ENCODE measurements around the gene ADAMTS17. TPM values are rescaled to one million over a fixed set of nuclear protein-coding genes. Genes with fewer than 3 reads are reported as not detected.
A peak's percentile ranks its signal among the peaks of the same experiment; 100 is the strongest.

ADAMTS17 gene
- total and polyA plus RNA-seq, 4 experiments from 2014 or later: 2.1 to 6.2 (median 4.8) TPM

DNA sequence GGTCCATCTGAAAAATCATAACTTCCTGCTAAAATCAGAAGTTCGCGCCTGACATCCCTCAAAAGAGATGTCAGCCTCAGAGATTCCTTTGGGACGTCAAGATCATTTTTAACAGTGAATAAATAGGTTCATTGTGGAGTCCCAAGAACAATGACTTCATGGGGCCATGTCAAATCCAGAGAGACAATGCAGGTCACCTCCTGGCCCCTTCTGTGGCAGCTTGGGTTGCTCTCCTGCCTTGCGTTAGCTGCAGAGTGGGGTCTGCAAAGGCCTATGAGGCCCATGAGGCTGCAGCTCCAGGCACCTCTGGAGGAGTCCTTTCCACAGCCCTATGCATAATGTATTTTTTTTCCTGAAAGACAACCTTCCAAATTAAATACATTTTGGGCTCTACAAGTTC lies 282.3 kb downstream of the ADAMTS17 start:
- Histone ChIP-seq H3K9me3 (ENCODE audit: control insufficient read depth in 1 of 2, low read length in 2 of 2) (no peaks in the 10 kb centered on the region), H3K4me1 (ENCODE audit: insufficient read depth, low read length) (no peaks in the 10 kb centered on the region), H3K36me3 (ENCODE audit: insufficient read depth, low read length) (no peaks in the 10 kb centered on the region), H3K27me3 (ENCODE audit: insufficient read depth, low read length) (no peaks in the 10 kb centered on the region), H3K4me3 (ENCODE audit: low read length in 2 of 2) (no peak overlapping the region), H3K27ac (ENCODE audit: low read depth, low read length) (no peak overlapping the region)
- POLR2A ChIA-PET (ENCODE audit: partially characterized antibody): no interaction called here
- intact Hi-C loops (cut with micrococcal nuclease): no loop called here
- CTCF ChIA-PET (ENCODE audit: partially characterized antibody): no interaction called here
- no peaks in the 10 kb centered on the region for H3K4me1 Mint-ChIP-seq
- H3K27me3 Mint-ChIP-seq: no peaks in the 10 kb centered on the region
- H3K27ac Mint-ChIP-seq: no peak overlapping the region
- DNase-seq: no peak
- H3K9me3 Mint-ChIP-seq: no peaks in the 10 kb centered on the region
- peaks cover 7 to 27% of the 10 kb centered on the region in 2 donors for H3K36me3 Mint-ChIP-seq
- H3K4me3 Mint-ChIP-seq: no peak overlapping the region

DNA sequence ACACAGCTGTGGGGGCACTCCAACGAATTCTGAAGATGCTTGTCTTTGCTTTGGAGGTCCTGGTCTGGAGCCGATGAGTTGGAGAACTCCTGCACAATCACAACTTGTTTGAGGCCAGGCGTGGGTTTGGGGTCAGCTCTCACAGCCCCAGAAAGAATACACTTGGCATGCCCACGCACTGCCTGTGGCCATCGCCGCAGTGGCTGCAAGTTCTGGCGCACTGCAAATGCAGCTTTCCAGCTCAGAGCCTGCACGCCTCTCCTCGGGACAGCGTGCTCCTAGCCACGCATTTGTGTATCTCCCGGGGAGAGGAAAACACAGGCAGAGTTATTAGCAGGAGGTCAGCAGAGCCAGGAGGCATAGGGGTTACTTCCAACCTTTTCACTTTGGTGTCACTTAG lies 282.7 kb downstream of the ADAMTS17 start:
- ChIA-PET CTCF (ENCODE audit: partially characterized antibody) (no interaction called here), POLR2A (ENCODE audit: partially characterized antibody) (no interaction called here)
- Histone ChIP-seq H3K9me3 (ENCODE audit: control insufficient read depth in 1 of 2, low read length in 2 of 2) (no peaks in the 10 kb centered on the region), H3K27ac (ENCODE audit: low read depth, low read length) (no peak overlapping the region), H3K4me1 (ENCODE audit: insufficient read depth, low read length) (no peaks in the 10 kb centered on the region), H3K27me3 (ENCODE audit: insufficient read depth, low read length) (no peaks in the 10 kb centered on the region), H3K36me3 (ENCODE audit: insufficient read depth, low read length) (no peaks in the 10 kb centered on the region), H3K4me3 (ENCODE audit: low read length in 2 of 2) (no peak overlapping the region)
- Mint-ChIP-seq H3K4me3 (no peak overlapping the region), H3K9me3 (no peaks in the 10 kb centered on the region), H3K27ac (no peak overlapping the region), H3K36me3 (peaks cover 7 to 27% of the 10 kb centered on the region in 2 donors), H3K27me3 (no peaks in the 10 kb centered on the region), H3K4me1 (no peaks in the 10 kb centered on the region)
- intact Hi-C loops (cut with micrococcal nuclease): no loop called here
- no peak for DNase-seq

DNA sequence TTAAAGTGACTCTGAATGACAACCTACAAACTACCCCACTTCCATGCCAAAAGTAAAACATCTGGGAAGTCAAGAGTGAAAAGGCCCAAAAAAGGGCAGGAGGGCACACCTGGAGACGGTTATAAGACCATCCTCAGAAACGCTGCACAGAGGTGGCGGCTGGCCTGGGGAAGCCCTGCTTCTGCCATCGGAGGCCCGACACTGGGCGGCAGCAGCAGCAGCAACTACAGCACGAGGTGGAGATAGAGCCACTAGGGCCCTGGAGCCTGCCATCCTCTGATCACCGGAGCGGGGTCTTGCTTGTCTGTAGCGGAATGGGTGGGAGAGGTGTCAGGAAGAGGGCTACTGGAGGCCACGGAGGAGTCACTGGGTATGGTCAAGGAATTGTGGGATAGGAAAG lies 283.3 kb downstream of the ADAMTS17 start:
- Histone ChIP-seq H3K27ac (ENCODE audit: low read depth, low read length) (no peak overlapping the region), H3K36me3 (ENCODE audit: insufficient read depth, low read length) (no peaks in the 10 kb centered on the region), H3K9me3 (ENCODE audit: control insufficient read depth in 1 of 2, low read length in 2 of 2) (no peaks in the 10 kb centered on the region), H3K4me3 (ENCODE audit: low read length in 2 of 2) (no peak overlapping the region), H3K27me3 (ENCODE audit: insufficient read depth, low read length) (no peaks in the 10 kb centered on the region), H3K4me1 (ENCODE audit: insufficient read depth, low read length) (no peaks in the 10 kb centered on the region)
- intact Hi-C loops (cut with micrococcal nuclease): no loop called here
- no peak for DNase-seq
- Mint-ChIP-seq H3K27ac (peak overlapping the region in 1 of 7 donors; percentile 36), H3K27me3 (no peaks in the 10 kb centered on the region), H3K9me3 (no peaks in the 10 kb centered on the region), H3K4me1 (no peaks in the 10 kb centered on the region), H3K4me3 (no peak overlapping the region), H3K36me3 (peaks cover 7 to 23% of the 10 kb centered on the region in 2 donors)
- ChIA-PET CTCF (ENCODE audit: partially characterized antibody) (no interaction called here), POLR2A (ENCODE audit: partially characterized antibody) (no interaction called here)

DNA sequence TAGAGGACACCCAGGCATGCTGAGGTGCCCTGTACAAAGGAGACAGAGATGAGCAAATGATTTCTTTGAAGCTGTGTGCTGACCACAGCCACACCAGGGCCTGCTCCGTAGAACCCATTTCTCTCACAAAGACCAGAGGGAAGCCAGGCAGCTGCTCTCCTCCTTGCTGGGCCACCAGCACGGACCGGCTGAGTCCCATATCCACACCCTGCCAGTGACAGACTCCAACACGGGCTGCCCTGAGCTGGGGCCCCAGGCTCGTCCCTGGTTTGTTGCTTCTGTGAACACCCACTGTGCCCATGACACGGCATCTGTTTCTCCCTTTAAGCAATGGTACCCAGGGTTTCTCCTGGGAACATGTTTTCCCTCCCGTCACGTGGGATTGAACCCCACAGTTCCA lies 284.5 kb downstream of the ADAMTS17 start:
- Histone ChIP-seq H3K4me3 (ENCODE audit: low read length in 2 of 2) (no peak overlapping the region), H3K27ac (ENCODE audit: low read depth, low read length) (no peak overlapping the region), H3K9me3 (ENCODE audit: control insufficient read depth in 1 of 2, low read length in 2 of 2) (no peaks in the 10 kb centered on the region), H3K27me3 (ENCODE audit: insufficient read depth, low read length) (no peaks in the 10 kb centered on the region), H3K36me3 (ENCODE audit: insufficient read depth, low read length) (no peaks in the 10 kb centered on the region), H3K4me1 (ENCODE audit: insufficient read depth, low read length) (no peaks in the 10 kb centered on the region)
- H3K9me3 Mint-ChIP-seq: no peaks in the 10 kb centered on the region
- POLR2A ChIA-PET (ENCODE audit: partially characterized antibody): no interaction called here
- no peaks in the 10 kb centered on the region for H3K4me1 Mint-ChIP-seq
- H3K4me3 Mint-ChIP-seq: no peak overlapping the region
- CTCF ChIA-PET (ENCODE audit: partially characterized antibody): no interaction called here
- no peak for DNase-seq
- H3K36me3 Mint-ChIP-seq: peaks cover 5 to 17% of the 10 kb centered on the region in 2 donors
- no peak overlapping the region for H3K27ac Mint-ChIP-seq
- no peaks in the 10 kb centered on the region for H3K27me3 Mint-ChIP-seq
- intact Hi-C loops (cut with micrococcal nuclease): no loop called here

DNA sequence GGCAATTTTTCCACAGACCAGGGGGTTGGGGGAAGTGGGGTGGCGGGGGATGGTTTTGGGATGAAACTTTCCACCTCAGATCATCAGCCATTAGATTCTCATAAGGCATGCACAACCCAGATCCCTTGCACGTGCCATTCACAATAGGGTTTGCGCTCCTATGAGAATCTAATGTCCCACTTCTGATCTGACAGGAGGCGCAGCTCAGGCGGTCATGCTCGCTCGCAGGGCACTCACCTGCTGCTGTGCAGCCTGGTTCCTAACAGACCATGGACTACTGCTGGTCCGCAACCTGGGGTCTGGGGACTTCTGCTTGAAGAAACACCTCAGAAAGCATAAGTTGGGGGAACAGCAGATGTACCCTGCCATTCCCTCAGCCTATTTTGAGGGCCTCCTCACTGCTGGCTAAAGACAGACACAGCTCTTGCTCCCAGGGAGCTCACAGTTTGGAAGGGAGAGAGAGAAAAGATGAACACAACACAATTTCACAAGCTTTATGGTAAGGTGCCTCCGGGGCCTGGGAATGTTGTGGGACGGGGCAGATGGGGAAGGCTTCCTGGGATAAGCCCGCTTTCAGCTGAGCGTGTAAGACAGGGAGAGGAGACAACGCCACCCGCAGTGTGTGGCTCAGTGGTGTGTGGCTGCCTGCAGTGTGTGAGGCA lies 285.2 kb downstream of the ADAMTS17 start:
- intact Hi-C loops (cut with micrococcal nuclease): no loop called here
- Mint-ChIP-seq H3K27ac (no peak overlapping the region), H3K4me1 (no peaks in the 10 kb centered on the region), H3K27me3 (no peaks in the 10 kb centered on the region), H3K4me3 (no peak overlapping the region), H3K36me3 (peaks cover 1 to 10% of the 10 kb centered on the region in 2 donors), H3K9me3 (no peaks in the 10 kb centered on the region)
- ChIA-PET CTCF (ENCODE audit: partially characterized antibody) (no interaction called here), POLR2A (ENCODE audit: partially characterized antibody) (no interaction called here)
- Histone ChIP-seq H3K9me3 (ENCODE audit: control insufficient read depth in 1 of 2, low read length in 2 of 2) (no peaks in the 10 kb centered on the region), H3K4me3 (ENCODE audit: low read length in 2 of 2) (no peak overlapping the region), H3K27ac (ENCODE audit: low read depth, low read length) (no peak overlapping the region), H3K4me1 (ENCODE audit: insufficient read depth, low read length) (no peaks in the 10 kb centered on the region), H3K27me3 (ENCODE audit: insufficient read depth, low read length) (no peaks in the 10 kb centered on the region), H3K36me3 (ENCODE audit: insufficient read depth, low read length) (no peaks in the 10 kb centered on the region)
- DNase-seq: no peak

DNA sequence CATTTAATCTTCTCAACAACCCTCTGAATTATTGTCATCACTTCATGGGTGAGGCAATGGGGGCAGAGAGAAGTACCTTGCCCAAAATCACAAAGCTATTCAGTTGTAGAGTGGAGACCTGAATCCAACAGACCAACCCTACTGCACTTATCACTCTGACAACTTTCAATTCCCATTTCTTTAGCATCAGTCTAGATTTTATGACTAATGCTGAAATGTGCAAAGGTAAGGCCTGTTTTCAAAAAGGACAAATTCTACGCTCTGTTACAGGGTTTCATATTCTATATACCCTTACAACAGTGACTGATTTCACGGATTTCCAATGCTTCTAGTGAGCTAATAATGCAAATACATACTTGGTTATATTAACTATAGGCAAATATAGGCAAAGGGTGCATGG lies 286.0 kb downstream of the ADAMTS17 start:
- no peaks in the 10 kb centered on the region for H3K27me3 ChIP-seq (ENCODE audit: insufficient read depth, low read length)
- ChIA-PET CTCF (ENCODE audit: partially characterized antibody) (no interaction called here), POLR2A (ENCODE audit: partially characterized antibody) (no interaction called here)
- intact Hi-C loops (cut with micrococcal nuclease): no loop called here
- no peak for DNase-seq
- Mint-ChIP-seq H3K4me1 (no peaks in the 10 kb centered on the region), H3K27ac (no peak overlapping the region), H3K27me3 (no peaks in the 10 kb centered on the region), H3K9me3 (no peaks in the 10 kb centered on the region), H3K36me3 (peaks cover 1 to 7% of the 10 kb centered on the region in 2 donors), H3K4me3 (no peak overlapping the region)
- no peaks in the 10 kb centered on the region for H3K4me1 ChIP-seq (ENCODE audit: insufficient read depth, low read length)
- no peaks in the 10 kb centered on the region for H3K36me3 ChIP-seq (ENCODE audit: insufficient read depth, low read length)
- H3K4me3 ChIP-seq (ENCODE audit: low read length in 2 of 2): no peak overlapping the region
- no peaks in the 10 kb centered on the region for H3K9me3 ChIP-seq (ENCODE audit: control insufficient read depth in 1 of 2, low read length in 2 of 2)
- no peak overlapping the region for H3K27ac ChIP-seq (ENCODE audit: low read depth, low read length)

DNA sequence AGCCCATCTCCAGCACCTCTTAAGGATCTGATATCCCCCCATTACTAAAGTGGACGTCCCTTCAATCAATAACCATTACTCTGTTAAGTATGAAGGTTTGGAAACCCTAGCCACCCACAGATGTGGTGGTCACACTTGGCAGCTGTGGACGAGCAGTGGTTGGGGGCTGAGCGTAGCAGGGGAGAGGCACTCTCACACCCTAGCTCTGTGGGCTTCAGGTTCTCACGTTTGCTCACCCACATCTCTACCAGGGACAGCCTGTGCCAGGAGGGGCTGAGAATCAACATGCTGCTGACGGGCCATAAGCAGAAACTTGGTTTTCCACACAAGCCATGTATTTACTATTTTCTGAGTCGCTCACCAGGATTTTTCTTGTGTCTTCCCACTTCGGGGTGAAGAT lies 287.2 kb downstream of the ADAMTS17 start:
- POLR2A ChIA-PET (ENCODE audit: partially characterized antibody): no interaction called here

More for the DNA sequence above, 287.2 kb downstream of the ADAMTS17 start:
- Mint-ChIP-seq H3K4me3 (no peak overlapping the region), H3K4me1 (no peaks in the 10 kb centered on the region), H3K36me3 (peaks cover 0 to 4% of the 10 kb centered on the region in 2 donors), H3K27me3 (no peaks in the 10 kb centered on the region), H3K27ac (no peak overlapping the region), H3K9me3 (no peaks in the 10 kb centered on the region)
- DNase-seq: no peak
- no peaks in the 10 kb centered on the region for H3K36me3 ChIP-seq (ENCODE audit: insufficient read depth, low read length)
- H3K27me3 ChIP-seq (ENCODE audit: insufficient read depth, low read length): no peaks in the 10 kb centered on the region
- intact Hi-C loops (cut with micrococcal nuclease): no loop called here
- H3K27ac ChIP-seq (ENCODE audit: low read depth, low read length): no peak overlapping the region
- CTCF ChIA-PET (ENCODE audit: partially characterized antibody): no interaction called here
- H3K9me3 ChIP-seq (ENCODE audit: control insufficient read depth in 1 of 2, low read length in 2 of 2): no peaks in the 10 kb centered on the region
- H3K4me3 ChIP-seq (ENCODE audit: low read length in 2 of 2): no peak overlapping the region
- H3K4me1 ChIP-seq (ENCODE audit: insufficient read depth, low read length): no peaks in the 10 kb centered on the region

All from CD4-positive, alpha-beta memory T cell (primary cell).